Parathyroid adenoma (tissue), 2 donors: ENCODE results near the gene CNTN4.

Experiments
- H2AFZ ChIP-seq: fragments of 300-600 bp; sonication (generic); one replicate; pipeline ENCODE4 v1.7.0; 2017; ENCODE audit warnings: antibody characterized with exemption, mild to moderate bottlenecking
- H3K27ac ChIP-seq: fragments of 300-600 bp; sonication (generic); one replicate; pipeline ENCODE4 v1.7.0; 2017
- H3K27me3 ChIP-seq: fragments of 300-600 bp; sonication (generic); one replicate; pipeline ENCODE4 v1.7.0; 2017; ENCODE audit warnings: low read length; ENCODE audit not compliant: control insufficient read depth, insufficient read depth
- H3K36me3 ChIP-seq: fragments of 300-600 bp; sonication (generic); one replicate; pipeline ENCODE4 v1.7.0; 2017; ENCODE audit warnings: low read length; ENCODE audit not compliant: control insufficient read depth, insufficient read depth
- H3K4me1 ChIP-seq: fragments of 300-600 bp; sonication (generic); one replicate; pipeline ENCODE4 v1.7.0; 2017; ENCODE audit warnings: control low read depth
- H3K4me2 ChIP-seq: fragments of 300-600 bp; sonication (generic); one replicate; pipeline ENCODE4 v1.7.0; 2017; ENCODE audit warnings: low read length
- H3K4me3 ChIP-seq: fragments of 300-600 bp; sonication (generic); one replicate; pipeline ENCODE4 v1.7.0; 2017; ENCODE audit warnings: low read depth, low read length
- H3K79me2 ChIP-seq: fragments of 300-600 bp; sonication (generic); one replicate; pipeline ENCODE4 v1.7.0; 2017; ENCODE audit warnings: control low read depth
- H3K9ac ChIP-seq: fragments of 300-600 bp; sonication (generic); one replicate; pipeline ENCODE4 v1.7.0; 2017; ENCODE audit warnings: mild to moderate bottlenecking
- H3K9me3 ChIP-seq: fragments of 300-600 bp; sonication (generic); one replicate; pipeline ENCODE4 v1.7.0; 2017; ENCODE audit warnings: low read length; ENCODE audit not compliant: control insufficient read depth
- CTCF ChIP-seq: fragments of 300-600 bp; sonication (generic); IDR thresholded peaks from one replicate; pipeline ENCODE4 v1.7.0; 2017; ENCODE audit warnings: antibody characterized with exemption, mild to moderate bottlenecking
- donor health status: primary hyperparathyroidism.

The CNTN4 gene

GRCh38 chr3:2976796-2977195, 878.1 kb downstream of the CNTN4 start:
- H3K9me3 ChIP-seq, result no peaks in the 10 kb centered on the region
- H3K36me3 ChIP-seq, result no peaks in the 10 kb centered on the region
- no peaks in the 10 kb centered on the region for H3K79me2 ChIP-seq
- H3K4me1 ChIP-seq, result peaks cover 29% of the 10 kb centered on the region
- no peak overlapping the region for H3K4me3 ChIP-seq
- H3K27ac ChIP-seq, result no peak overlapping the region
- H3K4me2 ChIP-seq, result no peak overlapping the region
- no peaks in the 10 kb centered on the region for H3K27me3 ChIP-seq
- TF ChIP-seq CTCF, result no peak
- H2AFZ ChIP-seq, result peak overlapping the region; percentile 28
- no peak overlapping the region for H3K9ac ChIP-seq

- Histone ChIP-seq H3K9ac (no peak overlapping the region), H3K4me3 (no peak overlapping the region), H2AFZ (peak overlapping the region; percentile 66), H3K27ac (peak overlapping the region; percentile 12), H3K4me2 (no peak overlapping the region), H3K36me3 (no peaks in the 10 kb centered on the region), H3K79me2 (no peaks in the 10 kb centered on the region), H3K4me1 (peaks cover 15% of the 10 kb centered on the region), H3K9me3 (no peaks in the 10 kb centered on the region), H3K27me3 (no peaks in the 10 kb centered on the region)
- no peak for TF ChIP-seq CTCF
Observed at GRCh38 chr3:2978977-2979732, 880.5 kb downstream of the CNTN4 start.

GRCh38 chr3:2984005-2984830, 885.6 kb downstream of the CNTN4 start:
- H3K9ac ChIP-seq, result no peak overlapping the region
- no peaks in the 10 kb centered on the region for H3K79me2 ChIP-seq
- no peak overlapping the region for H3K4me3 ChIP-seq
- H3K36me3 ChIP-seq, result no peaks in the 10 kb centered on the region
- no peak overlapping the region for H3K4me2 ChIP-seq
- H3K9me3 ChIP-seq, result no peaks in the 10 kb centered on the region
- no peaks in the 10 kb centered on the region for H3K27me3 ChIP-seq
- TF ChIP-seq CTCF, result no peak
- no peak overlapping the region for H2AFZ ChIP-seq
- no peak overlapping the region for H3K27ac ChIP-seq
- peaks cover 7% of the 10 kb centered on the region for H3K4me1 ChIP-seq

DNA sequence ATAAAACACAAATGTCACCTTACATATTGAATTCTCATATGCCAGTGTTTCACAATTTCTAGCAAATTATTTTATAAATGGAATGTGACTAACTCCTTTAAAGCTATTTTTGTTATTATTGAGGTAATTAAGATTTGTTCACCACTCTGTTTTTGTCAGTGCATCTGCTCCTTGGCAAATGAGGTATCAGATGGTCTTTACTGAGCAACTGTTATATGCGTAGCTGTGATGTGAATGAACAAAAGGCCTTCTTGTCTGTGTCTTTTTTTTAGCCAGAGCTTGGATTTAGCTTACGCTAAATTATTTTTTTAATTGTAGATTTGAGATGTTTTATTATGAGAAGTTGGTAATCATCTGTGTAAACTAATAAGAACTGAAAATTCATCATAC, 886.2 kb downstream of the CNTN4 start:
- Histone ChIP-seq H3K4me2 (no peak overlapping the region), H3K27me3 (no peaks in the 10 kb centered on the region), H3K9ac (no peak overlapping the region), H3K9me3 (no peaks in the 10 kb centered on the region), H3K36me3 (no peaks in the 10 kb centered on the region), H3K79me2 (no peaks in the 10 kb centered on the region), H3K27ac (no peak overlapping the region), H2AFZ (no peak overlapping the region), H3K4me1 (peaks cover 3% of the 10 kb centered on the region), H3K4me3 (no peak overlapping the region)
- no peak for TF ChIP-seq CTCF
